Measurements from ENCODE around the gene KRTAP2-1.

DNA sequence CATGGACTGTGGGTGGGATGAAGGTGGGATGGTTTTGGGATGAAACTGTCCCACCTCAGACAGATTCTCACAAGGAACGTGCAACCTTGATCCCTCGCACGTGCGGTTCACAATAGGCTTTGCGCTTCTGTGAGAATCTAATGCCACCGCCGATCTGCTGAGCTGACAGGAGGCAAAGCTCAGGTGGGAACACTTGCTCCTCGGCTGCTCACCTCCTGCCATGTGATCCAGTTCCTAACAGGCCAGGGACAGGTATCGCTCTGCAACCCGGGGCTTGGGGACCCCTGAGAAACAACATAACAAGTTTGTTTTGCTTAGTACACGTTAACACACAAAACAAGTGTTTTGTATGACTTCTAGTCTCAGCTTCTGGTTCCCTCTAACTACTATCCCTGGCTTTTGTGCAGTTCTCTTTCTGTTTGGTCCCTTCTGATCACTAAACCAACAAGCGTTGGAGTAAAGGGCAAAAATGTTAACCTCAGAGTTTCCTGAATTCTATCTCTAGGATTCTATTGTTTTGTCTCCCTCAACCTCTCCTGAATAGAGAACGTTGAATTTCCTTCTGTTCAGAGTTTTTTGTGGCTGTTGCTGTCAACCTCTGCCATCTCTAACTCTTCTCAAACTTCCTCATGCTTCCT lies 30.4 kb downstream of the KRTAP2-1 start:
- no peak for TF ChIP-seq SPI1 (IDR thresholded peaks at IDR 0.05; ENCODE audit: low read depth, low read length)
- TF ChIP-seq POLR2A (IDR thresholded peaks at IDR 0.05; ENCODE audit: low read depth, low read length): no peak
- TF ChIP-seq TAF1 (IDR thresholded peaks at IDR 0.05; ENCODE audit: low read depth, low read length): no peak
- TF ChIP-seq POU2F2 (IDR thresholded peaks at IDR 0.05; ENCODE audit: low read depth, low read length): no peak
- TF ChIP-seq POLR2AphosphoS5 (IDR thresholded peaks at IDR 0.05; ENCODE audit: low read depth, low read length): no peak

Measured in GM12891 (cell line).